KMS-11 (cell line): ENCODE data around the gene WDR43.

Source experiments
- H2AFZ ChIP-seq: fragments of 200-600 bp; sonication (generic); 2 replicates; pipeline ENCODE4 v1.6.1; 2016; ENCODE audit warnings: antibody characterized with exemption, mixed run types, low read depth
- H3K27ac ChIP-seq: fragments of 200-600 bp; sonication (generic); 2 replicates; pipeline ENCODE4 v1.6.1; 2016; ENCODE audit warnings: mild to moderate bottlenecking, mixed run types
- H3K27me3 ChIP-seq: fragments of 200-600 bp; sonication (generic); 2 replicates; pipeline ENCODE4 v1.6.1; 2017; ENCODE audit warnings: mild to moderate bottlenecking, low read depth, mixed run types, moderate library complexity; ENCODE audit not compliant: insufficient read depth
- H3K36me3 ChIP-seq: fragments of 200-600 bp; sonication (generic); 2 replicates; pipeline ENCODE4 v1.6.1; 2017; ENCODE audit warnings: mild to moderate bottlenecking, mixed run types; ENCODE audit not compliant: insufficient read depth
- H3K4me1 ChIP-seq: fragments of 200-600 bp; sonication (generic); 2 replicates; pipeline ENCODE4 v1.6.1; 2016; ENCODE audit warnings: mild to moderate bottlenecking, low read depth, mixed run types; ENCODE audit not compliant: poor library complexity, severe bottlenecking
- H3K4me2 ChIP-seq: fragments of 200-600 bp; sonication (generic); 2 replicates; pipeline ENCODE4 v1.7.0; 2016; ENCODE audit warnings: mild to moderate bottlenecking, mixed run types
- H3K4me3 ChIP-seq: fragments of 200-600 bp; sonication (generic); IDR thresholded peaks from 2 replicates; pipeline ENCODE4 v1.6.1; 2017; ENCODE audit warnings: low read depth, low read length, mixed read lengths; ENCODE audit not compliant: insufficient read depth
- H3K79me2 ChIP-seq: fragments of 200-600 bp; sonication (generic); 2 replicates; pipeline ENCODE4 v1.6.1; 2016; ENCODE audit warnings: low read depth, mixed run types; ENCODE audit not compliant: insufficient read depth
- H3K9ac ChIP-seq: fragments of 200-600 bp; sonication (generic); 2 replicates; pipeline ENCODE4 v1.6.1; 2016; ENCODE audit warnings: mild to moderate bottlenecking, mixed run types
- H4K20me1 ChIP-seq: fragments of 200-600 bp; sonication (generic); 2 replicates; pipeline ENCODE4 v1.6.1; 2016; ENCODE audit warnings: mild to moderate bottlenecking, mixed run types; ENCODE audit not compliant: insufficient read depth
- CTCF ChIP-seq: fragments of 200-600 bp; sonication (generic); conservative IDR thresholded peaks from 2 replicates; pipeline ENCODE4 v1.6.1; 2017; ENCODE audit warnings: low read depth, mild to moderate bottlenecking, antibody characterized with exemption, low read length, moderate library complexity, mixed read lengths

WDR43 gene

GRCh38 chr2:28980368-28981015 lies 86.0 kb downstream of the WDR43 start:
- H3K4me1 ChIP-seq, result no peaks in the 10 kb centered on the region
- no peak overlapping the region for H3K4me3 ChIP-seq
- H4K20me1 ChIP-seq, result no peaks in the 10 kb centered on the region
- H3K27ac ChIP-seq, result no peak overlapping the region
- no peak for TF ChIP-seq CTCF
- H3K36me3 ChIP-seq, result no peaks in the 10 kb centered on the region
- H3K9ac ChIP-seq, result no peak overlapping the region
- no peak overlapping the region for H2AFZ ChIP-seq
- H3K79me2 ChIP-seq, result no peaks in the 10 kb centered on the region
- H3K27me3 ChIP-seq, result no peaks in the 10 kb centered on the region
- no peak overlapping the region for H3K4me2 ChIP-seq

- no peak within 1 kb of the TSS for H2AFZ ChIP-seq
- TF ChIP-seq CTCF, result no peak
- H3K9ac ChIP-seq, result no peak within 1 kb of the TSS
- no peaks in the 10 kb centered on the region for H3K27me3 ChIP-seq
- H3K4me3 ChIP-seq, result no peak within 1 kb of the TSS
- no peaks in the 10 kb centered on the region for H3K4me1 ChIP-seq
- no peaks in the 10 kb centered on the region for H3K36me3 ChIP-seq
- H3K27ac ChIP-seq, result no peak within 1 kb of the TSS
- no peak within 1 kb of the TSS for H3K4me2 ChIP-seq
- no peaks in the 10 kb centered on the region for H3K79me2 ChIP-seq
- no peaks in the 10 kb centered on the region for H4K20me1 ChIP-seq
Measured at GRCh38 chr2:28981016-28981441, 86.6 kb downstream of the WDR43 start, which contains the start of gene TOGARAM2. TOGARAM2 (plus strand) TSS chr2:28981298; CDS start chr2:28994835, 13,537 bp downstream.

GRCh38 chr2:28981620-28982376 lies 87.3 kb downstream of the WDR43 start:
- Histone ChIP-seq H3K27ac (no peak overlapping the region), H4K20me1 (no peaks in the 10 kb centered on the region), H3K4me2 (no peak overlapping the region), H3K4me1 (no peaks in the 10 kb centered on the region), H3K27me3 (no peaks in the 10 kb centered on the region), H3K9ac (no peak overlapping the region), H3K4me3 (no peak overlapping the region), H3K36me3 (no peaks in the 10 kb centered on the region), H2AFZ (no peak overlapping the region), H3K79me2 (no peaks in the 10 kb centered on the region)
- TF ChIP-seq CTCF, result no peak

- Histone ChIP-seq H3K4me1 (no peaks in the 10 kb centered on the region), H3K27ac (no peak overlapping the region), H3K79me2 (no peaks in the 10 kb centered on the region), H3K4me2 (no peak overlapping the region), H4K20me1 (no peaks in the 10 kb centered on the region), H3K36me3 (no peaks in the 10 kb centered on the region), H3K27me3 (no peaks in the 10 kb centered on the region), H2AFZ (no peak overlapping the region), H3K4me3 (no peak overlapping the region), H3K9ac (no peak overlapping the region)
- no peak for TF ChIP-seq CTCF
Measured at GRCh38 chr2:28982381-28982950, 88.0 kb downstream of the WDR43 start.
